GM23338 (cell line): ENCODE results near the gene LMNTD2.

Experiments
- CTCF ChIP-seq, 2 experiments: fragments of 200-600 bp in 1 of 2; sonication (generic) in 1 of 2; conservative IDR thresholded peaks; 2 replicates each; pipeline versions ENCODE4 v1.5.1 to v1.6.1; 2016 to 2017; ENCODE audit warnings: antibody characterized with exemption in 2 of 2, low read depth in 2 of 2, mild to moderate bottlenecking in 2 of 2, moderate library complexity in 1 of 2
- ETS1 ChIP-seq: IDR thresholded peaks from 2 replicates; pipeline ENCODE4 v1.6.1; 2016; ENCODE audit warnings: antibody characterized with exemption
- EZH2 ChIP-seq: fragments of 200-600 bp; sonication (generic); IDR thresholded peaks from one replicate; pipeline ENCODE4 v1.8.0; 2017; ENCODE audit warnings: antibody characterized with exemption, mild to moderate bottlenecking, low read depth; ENCODE audit not compliant: unreplicated experiment
- EZH2phosphoT487 ChIP-seq: fragments of 200-600 bp; sonication (generic); IDR thresholded peaks from one replicate; pipeline ENCODE4 v1.8.1; 2018; ENCODE audit warnings: antibody characterized with exemption; ENCODE audit not compliant: unreplicated experiment
- NANOG ChIP-seq: IDR thresholded peaks from 2 replicates; pipeline ENCODE4 v1.6.1; 2016; ENCODE audit warnings: antibody characterized with exemption, borderline replicate concordance
- REST ChIP-seq: IDR thresholded peaks from one replicate; pipeline ENCODE4 v1.6.1; 2018; ENCODE audit warnings: antibody characterized with exemption; ENCODE audit not compliant: unreplicated experiment

GRCh38 chr11:516400-516799, 44.1 kb downstream of the LMNTD2 start:
- TF ChIP-seq CTCF (conservative IDR thresholded peaks at IDR 0.05; ENCODE audit: low read depth in 2 of 2) (no peak), EZH2phosphoT487 (no peak), EZH2 (no peak), NANOG (no peak), ETS1 (no peak), REST (no peak)
